ENCODE data around the gene CFAP54. TPM values are rescaled to one million over a fixed set of nuclear protein-coding genes. Genes with fewer than 3 reads are reported as not detected.

CFAP54 gene
- total and polyA plus RNA-seq, 12 donors: 0.08 to 1.00 (median 0.33) TPM; not detected in 2

DNA sequence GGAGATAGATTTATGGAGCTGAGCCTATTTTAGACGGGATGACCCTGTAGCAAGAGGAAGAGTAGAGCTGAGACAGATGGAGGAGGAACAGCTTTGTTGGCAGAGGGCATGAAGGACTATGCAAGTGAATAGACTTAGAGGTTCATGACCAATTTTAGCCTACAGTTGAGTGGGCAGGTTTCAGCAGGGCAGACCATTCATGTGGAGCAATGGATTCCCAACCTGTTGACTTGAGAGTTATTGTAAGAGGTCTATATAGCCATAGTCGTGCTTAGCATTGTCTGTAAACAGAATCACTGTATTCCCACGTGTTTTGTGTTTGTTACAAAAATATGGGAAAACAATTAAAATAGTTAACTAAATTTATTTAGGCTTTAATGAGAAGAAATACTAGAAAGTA is 116.8 kb downstream of the CFAP54 start:
- DNase-seq: no peak
- no peaks in the 10 kb centered on the region for H3K36me3 ChIP-seq (replicated peaks in 1 of 2)
- H3K9me3 ChIP-seq (replicated peaks in 1 of 3): no peaks in the 10 kb centered on the region
- no peak overlapping the region for H3K27ac ChIP-seq
- intact Hi-C loops (cut with DNase I): no loop called here
- WGBS, 4 donors: 55 to 71% (median 61%) methylated on average over 3 of the region's 3 CpGs
- no peak for TF ChIP-seq CTCF (IDR thresholded peaks at IDR 0.05)
- no peak for TF ChIP-seq POLR2A (IDR thresholded peaks at IDR 0.05)
- H3K27me3 ChIP-seq: no peaks in the 10 kb centered on the region
- H3K4me1 ChIP-seq (replicated peaks in 1 of 2): no peaks in the 10 kb centered on the region
- H3K4me3 ChIP-seq: no peak overlapping the region

- H3K9me3 ChIP-seq (replicated peaks in 1 of 3): no peaks in the 10 kb centered on the region
- H3K27ac ChIP-seq: no peak overlapping the region
- H3K4me3 ChIP-seq: no peak overlapping the region
- intact Hi-C loops (cut with DNase I): no loop called here
- 49 to 71% (median 65%) methylated on average over 4 of the region's 4 CpGs for WGBS, 4 donors
- no peaks in the 10 kb centered on the region for H3K27me3 ChIP-seq
- TF ChIP-seq CTCF (IDR thresholded peaks at IDR 0.05) (no peak), POLR2A (IDR thresholded peaks at IDR 0.05) (no peak)
- DNase-seq: no peak
- no peaks in the 10 kb centered on the region for H3K4me1 ChIP-seq (replicated peaks in 1 of 2)
- no peaks in the 10 kb centered on the region for H3K36me3 ChIP-seq (replicated peaks in 1 of 2)
Observed at GRCh38 chr12:96606644-96607043, 117.3 kb downstream of the CFAP54 start.

DNA sequence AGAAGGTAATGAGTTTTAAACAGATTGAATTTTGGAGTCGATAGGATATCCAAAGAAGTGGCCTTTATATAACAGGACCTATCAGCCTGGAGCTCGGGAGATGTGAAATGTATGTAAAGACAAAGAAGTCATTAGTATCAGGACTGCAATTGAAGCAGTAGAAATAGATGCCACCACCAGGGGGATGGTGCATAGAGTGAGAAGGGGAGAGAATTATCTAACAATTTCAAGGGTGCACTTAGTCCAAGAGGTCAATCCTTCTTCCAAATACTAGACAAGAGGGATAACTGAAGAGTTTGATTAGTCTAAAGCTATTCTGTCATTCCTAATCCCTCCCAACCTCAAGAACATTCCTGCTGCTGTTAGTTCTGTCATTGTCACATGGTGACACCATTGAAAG is 127.8 kb downstream of the CFAP54 start:
- intact Hi-C loops (cut with DNase I): no loop called here
- no peaks in the 10 kb centered on the region for H3K4me1 ChIP-seq (replicated peaks in 1 of 2)
- TF ChIP-seq POLR2A (IDR thresholded peaks at IDR 0.05): no peak
- 71 to 81% (median 79%) methylated on average over 2 of the region's 2 CpGs for WGBS, 4 donors
- H3K36me3 ChIP-seq (replicated peaks in 1 of 2): no peaks in the 10 kb centered on the region
- H3K27me3 ChIP-seq: no peaks in the 10 kb centered on the region
- H3K27ac ChIP-seq: no peak overlapping the region
- no peak overlapping the region for H3K4me3 ChIP-seq
- DNase-seq: no peak
- H3K9me3 ChIP-seq (replicated peaks in 1 of 3): no peaks in the 10 kb centered on the region

GRCh38 chr12:96623155-96623554 is 133.8 kb downstream of the CFAP54 start:
- no peaks in the 10 kb centered on the region for H3K4me1 ChIP-seq (replicated peaks in 1 of 2)
- TF ChIP-seq CTCF (IDR thresholded peaks at IDR 0.05) (no peak), POLR2A (IDR thresholded peaks at IDR 0.05) (no peak)
- no peak overlapping the region for H3K27ac ChIP-seq
- no peaks in the 10 kb centered on the region for H3K27me3 ChIP-seq
- intact Hi-C loops (cut with DNase I): no loop called here
- DNase-seq: no peak
- no peak overlapping the region for H3K4me3 ChIP-seq
- H3K9me3 ChIP-seq (replicated peaks in 1 of 3): no peaks in the 10 kb centered on the region
- H3K36me3 ChIP-seq (replicated peaks in 1 of 2): no peaks in the 10 kb centered on the region

DNA sequence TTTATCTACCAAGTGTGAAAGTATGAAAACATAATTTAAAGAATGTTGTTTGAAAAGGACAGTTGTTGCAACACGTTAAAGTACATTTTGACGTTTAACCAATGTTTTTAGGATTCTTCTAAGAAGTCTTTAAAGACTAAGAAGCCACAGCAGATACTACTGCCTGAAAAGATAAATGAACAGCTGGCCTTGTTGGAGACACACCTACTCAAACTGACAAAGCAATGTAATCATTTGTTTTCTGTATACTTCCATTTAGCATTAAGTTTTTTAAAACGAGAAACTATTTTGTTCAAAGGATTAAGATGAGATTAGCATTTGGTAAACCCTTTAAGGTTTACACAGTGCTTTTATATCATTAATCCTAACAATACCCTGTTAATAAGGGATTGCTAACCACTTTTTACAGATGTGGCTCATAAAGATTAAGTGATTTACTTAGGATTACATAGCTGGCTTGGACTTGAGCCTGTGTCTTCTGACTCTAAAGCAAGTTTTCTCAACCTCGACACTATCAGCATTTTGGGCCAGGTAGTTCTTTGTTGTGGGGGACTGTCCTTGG is 134.4 kb downstream of the CFAP54 start:
- TF ChIP-seq POLR2A (IDR thresholded peaks at IDR 0.05) (no peak), CTCF (IDR thresholded peaks at IDR 0.05) (no peak)
- Histone ChIP-seq H3K36me3 (replicated peaks in 1 of 2) (no peaks in the 10 kb centered on the region), H3K27me3 (no peaks in the 10 kb centered on the region), H3K4me3 (no peak overlapping the region), H3K4me1 (replicated peaks in 1 of 2) (no peaks in the 10 kb centered on the region), H3K27ac (no peak overlapping the region), H3K9me3 (replicated peaks in 1 of 3) (no peaks in the 10 kb centered on the region)
- 60 to 70% (median 64%) methylated on average over 4 of the region's 4 CpGs for WGBS, 4 donors
- intact Hi-C loops (cut with DNase I): no loop called here
- DNase-seq: no peak
